LNCAP (cell line): ENCODE data around the gene CORIN.

Source experiments
- TF ChIP-seq, protein P1 (sequence below): fragments of 450-650 bp; IDR thresholded peaks from 2 replicates; pipeline ENCODE4 v1.5.1; 2017; ENCODE audit warnings: mild to moderate bottlenecking

The CORIN gene

DNA sequence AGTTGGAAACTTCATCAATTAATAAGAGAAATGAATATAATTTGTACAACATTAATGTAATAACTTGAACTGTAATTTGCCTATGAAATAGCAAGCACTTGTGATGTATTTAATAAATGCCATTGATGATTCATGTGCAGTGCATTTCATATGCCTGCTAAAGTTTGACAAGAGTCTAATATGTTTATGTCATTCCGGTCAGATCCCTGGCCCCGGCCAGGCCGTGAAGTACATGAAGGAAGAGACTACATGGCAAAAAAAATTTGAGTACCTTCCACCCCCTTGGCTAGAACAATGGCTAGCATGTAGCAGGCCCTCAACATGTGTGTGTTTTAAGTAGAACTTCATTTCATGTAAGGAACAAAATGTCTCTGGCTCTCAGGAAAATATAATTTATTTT, 191.5 kb downstream of the CORIN start:
- TF ChIP-seq, protein P1, sequence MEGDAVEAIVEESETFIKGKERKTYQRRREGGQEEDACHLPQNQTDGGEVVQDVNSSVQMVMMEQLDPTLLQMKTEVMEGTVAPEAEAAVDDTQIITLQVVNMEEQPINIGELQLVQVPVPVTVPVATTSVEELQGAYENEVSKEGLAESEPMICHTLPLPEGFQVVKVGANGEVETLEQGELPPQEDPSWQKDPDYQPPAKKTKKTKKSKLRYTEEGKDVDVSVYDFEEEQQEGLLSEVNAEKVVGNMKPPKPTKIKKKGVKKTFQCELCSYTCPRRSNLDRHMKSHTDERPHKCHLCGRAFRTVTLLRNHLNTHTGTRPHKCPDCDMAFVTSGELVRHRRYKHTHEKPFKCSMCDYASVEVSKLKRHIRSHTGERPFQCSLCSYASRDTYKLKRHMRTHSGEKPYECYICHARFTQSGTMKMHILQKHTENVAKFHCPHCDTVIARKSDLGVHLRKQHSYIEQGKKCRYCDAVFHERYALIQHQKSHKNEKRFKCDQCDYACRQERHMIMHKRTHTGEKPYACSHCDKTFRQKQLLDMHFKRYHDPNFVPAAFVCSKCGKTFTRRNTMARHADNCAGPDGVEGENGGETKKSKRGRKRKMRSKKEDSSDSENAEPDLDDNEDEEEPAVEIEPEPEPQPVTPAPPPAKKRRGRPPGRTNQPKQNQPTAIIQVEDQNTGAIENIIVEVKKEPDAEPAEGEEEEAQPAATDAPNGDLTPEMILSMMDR, result no peak

DNA sequence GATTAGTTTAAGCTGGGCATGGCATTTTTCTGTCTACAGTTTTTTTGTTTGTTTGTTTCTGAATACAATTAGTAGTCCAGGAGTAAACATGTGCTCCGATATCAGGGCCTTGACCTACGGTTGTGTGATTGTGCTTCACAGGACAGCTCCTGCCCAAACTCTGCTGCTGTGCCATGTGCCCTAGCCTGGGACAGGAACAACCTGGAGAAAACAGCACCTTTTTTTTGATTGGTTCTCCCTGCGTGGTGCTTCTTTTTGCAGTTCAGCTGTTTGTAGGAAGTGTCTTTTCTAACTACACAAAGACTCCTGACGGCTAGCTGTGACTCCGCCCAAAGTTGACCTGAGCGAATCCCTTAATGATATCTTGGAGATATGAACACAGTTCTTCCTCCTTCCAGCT, 194.0 kb downstream of the CORIN start:
- TF ChIP-seq, protein P1, result no peak

DNA sequence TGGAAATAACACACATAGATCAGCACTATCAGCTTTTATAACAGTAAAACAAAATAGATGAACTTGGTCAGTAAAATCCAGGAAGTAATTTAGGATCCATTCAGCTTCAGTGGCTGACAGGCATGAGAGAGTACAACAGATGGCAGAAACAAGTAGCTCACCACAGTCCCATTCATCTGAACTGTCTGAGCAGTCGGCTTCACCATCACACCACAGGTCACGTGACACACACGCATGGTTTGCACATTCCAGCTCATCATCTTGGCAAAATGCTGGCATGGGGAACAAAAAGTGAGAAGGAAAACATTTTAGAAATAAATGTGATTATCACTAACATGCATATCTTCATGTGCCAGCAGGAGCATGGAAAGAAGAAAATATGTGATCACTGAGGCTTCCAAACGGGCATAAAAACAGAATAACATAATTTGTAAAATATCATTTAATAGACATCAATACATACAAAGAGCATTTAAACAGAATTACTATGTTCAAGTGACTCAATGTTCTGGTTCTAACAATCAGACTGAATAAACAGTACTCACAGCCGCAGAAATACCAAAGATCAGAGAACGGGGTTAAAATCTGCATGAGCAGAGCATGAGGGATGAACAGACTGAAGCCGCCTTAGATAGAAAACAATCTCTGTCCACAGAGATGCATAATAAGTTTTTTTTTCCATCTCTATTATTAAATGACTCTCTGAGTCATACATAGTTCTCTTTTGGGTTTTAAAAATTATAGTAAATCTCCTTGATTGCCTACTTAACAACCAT, 194.7 kb downstream of the CORIN start:
- TF ChIP-seq, protein P1, result no peak

DNA sequence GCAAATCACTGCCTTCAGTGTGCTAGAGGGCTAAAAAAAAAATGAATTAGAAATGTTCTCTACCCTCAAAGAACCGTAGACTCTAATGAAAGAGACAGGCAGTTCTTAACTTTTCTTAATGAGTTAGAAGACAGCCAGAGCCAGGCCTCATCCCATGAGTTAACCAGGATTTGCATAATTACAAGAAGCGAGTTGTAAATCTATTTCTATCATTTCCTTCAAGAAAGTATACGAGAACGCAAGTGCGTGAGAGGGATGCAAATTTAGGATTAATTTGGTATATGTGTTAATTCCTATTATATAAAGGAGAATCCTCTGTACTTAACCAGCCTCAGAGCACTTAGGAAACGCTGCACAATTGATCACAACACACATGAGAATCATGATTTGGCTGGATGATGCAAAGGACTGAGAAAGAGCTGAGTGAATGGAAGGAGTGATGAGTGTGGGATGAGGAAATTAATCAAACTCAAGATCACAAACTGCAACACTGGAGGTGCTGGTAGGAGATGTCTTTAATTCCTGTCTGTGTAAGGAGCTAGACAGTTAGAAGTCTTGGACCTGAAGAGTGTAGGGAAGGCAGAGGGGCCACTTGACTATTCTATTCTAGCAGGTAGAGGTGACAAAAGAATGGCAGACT, 195.6 kb downstream of the CORIN start:
- TF ChIP-seq, protein P1, result no peak

DNA sequence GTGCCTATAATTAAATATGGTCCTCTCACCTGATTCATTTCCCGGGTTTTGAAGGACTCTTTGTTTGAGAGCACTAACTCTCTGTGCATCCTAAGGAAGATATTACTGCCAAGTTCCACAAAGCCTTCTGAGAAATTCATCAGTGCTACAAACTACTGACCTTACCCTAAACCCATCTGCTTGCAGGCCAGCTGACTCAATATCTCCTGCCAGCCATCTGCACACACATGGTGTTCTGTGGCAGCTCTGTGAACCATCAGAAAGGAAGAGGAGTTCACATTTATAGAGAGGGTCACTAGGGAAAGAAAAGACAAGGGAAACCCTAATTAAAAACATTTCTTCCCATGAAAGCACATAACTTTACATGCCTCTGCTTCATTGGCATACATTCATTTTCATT, 196.1 kb downstream of the CORIN start:
- TF ChIP-seq, protein P1, result no peak

DNA sequence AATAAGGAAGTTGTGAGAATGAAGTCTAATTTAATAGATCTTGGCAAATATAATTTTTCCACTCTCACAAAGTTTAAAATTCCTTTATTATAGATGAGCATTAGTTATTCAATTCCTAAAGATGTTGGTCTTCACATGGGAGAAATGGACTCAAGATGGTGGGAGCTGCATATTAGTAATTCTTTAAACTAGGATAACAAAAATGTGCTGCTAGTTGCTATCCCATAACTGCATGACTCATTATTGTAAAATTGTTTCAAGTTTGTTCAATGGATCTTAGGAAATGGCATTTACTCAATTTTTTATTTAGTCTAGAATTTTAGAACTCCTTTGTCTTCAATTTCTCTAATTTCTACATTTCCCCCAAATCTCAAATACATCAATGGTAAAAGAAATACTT, 197.0 kb downstream of the CORIN start:
- TF ChIP-seq, protein P1, result no peak

DNA sequence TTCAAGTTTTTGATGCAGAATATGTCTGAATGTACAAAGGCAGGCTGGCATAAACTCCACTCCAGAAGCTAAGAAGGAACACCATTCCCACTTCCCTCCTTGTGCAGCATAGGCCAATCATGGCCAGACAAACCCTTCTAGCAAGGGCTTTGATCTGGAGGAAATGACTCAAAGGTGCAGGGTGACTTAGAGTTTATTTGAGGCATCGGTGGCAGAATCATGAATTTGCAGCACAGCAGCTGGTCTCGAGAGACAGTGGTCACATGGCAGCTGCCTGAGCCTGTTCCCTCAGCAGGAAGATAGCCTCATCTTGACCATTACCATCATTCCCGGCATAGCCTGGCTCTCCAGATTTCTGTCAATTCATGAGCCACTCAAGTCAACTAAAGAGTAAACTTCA, 198.3 kb downstream of the CORIN start:
- TF ChIP-seq, protein P1, result no peak
